IMR-90 (cell line): ENCODE measurements around the gene ACSL1. TPM values are rescaled to one million over a fixed set of nuclear protein-coding genes. Genes with fewer than 3 reads are reported as not detected.

Experiments
- ATAC-seq: fragments of 200-7000 bp; cut with Tn5 transposase; 2 replicates; pipeline ENCODE4 v1.9.1; 2020; ENCODE audit warnings: low read depth, mild to moderate bottlenecking, moderate library complexity
- BruUV-seq: library from RNA; stranded (reverse); fragments of 400-500 nt; replicated peaks from 2 replicates; lab custom pipeline; 2021; lab: Mats Ljungman, UMichigan
- CTCF ChIA-PET: fragments of 300-600 bp; formaldehyde crosslinking; extraction: SDS; loops from one replicate; lab custom pipeline; 2021; ENCODE audit warnings: antibody characterized with exemption; lab: Yijun Ruan, JAX
- POLR2A ChIA-PET: fragments of 300-600 bp; sonication (Branson Sonifier 250); formaldehyde crosslinking; loops from one replicate; lab custom pipeline; 2022; ENCODE audit warnings: antibody characterized with exemption; ENCODE audit not compliant: unreplicated experiment; lab: Charles Lee
- DNase-seq: peaks from one replicate; pipeline ENCODE4 v3.0.0; 2013
- H2AFZ ChIP-seq: replicated peaks from 2 replicates; pipeline ENCODE3; 2013; ENCODE audit warnings: low read length, mild to moderate bottlenecking; ENCODE audit not compliant: poor library complexity
- H2AK5ac ChIP-seq: 2 replicates; pipeline ENCODE4 v1.6.1; 2013; ENCODE audit warnings: low read depth, low read length, inconsistent platforms
- H2AK9ac ChIP-seq: replicated peaks from 2 replicates; pipeline ENCODE3; 2013; ENCODE audit warnings: mild to moderate bottlenecking, low read depth, low read length, moderate library complexity; ENCODE audit not compliant: poor library complexity
- H2BK120ac ChIP-seq: 2 replicates; pipeline ENCODE4 v1.6.1; 2013; ENCODE audit warnings: low read depth, low read length, inconsistent platforms
- H2BK15ac ChIP-seq: 3 replicates; pipeline ENCODE4 v1.6.1; 2013; ENCODE audit warnings: low read depth, low read length, inconsistent platforms
- H2BK20ac ChIP-seq: 2 replicates; pipeline ENCODE4 v1.6.1; 2013; ENCODE audit warnings: low read depth, mild to moderate bottlenecking, inconsistent platforms, low read length, moderate library complexity
- H2BK5ac ChIP-seq: 2 replicates; pipeline ENCODE4 v1.6.1; 2013; ENCODE audit warnings: mild to moderate bottlenecking, low read depth, low read length, inconsistent platforms; ENCODE audit not compliant: poor library complexity, severe bottlenecking
- H3K14ac ChIP-seq: replicated peaks from 2 replicates; pipeline ENCODE4 v1.6.1; 2013; ENCODE audit warnings: low read depth, low read length, inconsistent platforms
- H3K18ac ChIP-seq: 2 replicates; pipeline ENCODE4 v1.6.1; 2013; ENCODE audit warnings: low read depth, low read length, control low read depth
- H3K23ac ChIP-seq: 2 replicates; pipeline ENCODE4 v1.6.1; 2013; ENCODE audit warnings: low read depth, low read length, inconsistent platforms
- H3K27ac ChIP-seq: 2 replicates; pipeline ENCODE4 v1.5.1; 2013; ENCODE audit warnings: mild to moderate bottlenecking, control low read depth, low read length; ENCODE audit not compliant: insufficient read depth
- H3K27me3 ChIP-seq: 2 replicates; pipeline ENCODE4 v1.6.1; 2013; ENCODE audit warnings: low read length; ENCODE audit not compliant: control insufficient read depth, insufficient read depth
- H3K36me3 ChIP-seq: 2 replicates; pipeline ENCODE4 v1.6.1; 2013; ENCODE audit warnings: low read length, mixed read lengths; ENCODE audit not compliant: control insufficient read depth, insufficient read depth
- H3K4ac ChIP-seq: 2 replicates; pipeline ENCODE4 v1.6.1; 2013; ENCODE audit warnings: low read depth, low read length, inconsistent platforms
- H3K4me1 ChIP-seq: 2 replicates; pipeline ENCODE4 v1.6.1; 2013; ENCODE audit warnings: low read length, mixed read lengths; ENCODE audit not compliant: control insufficient read depth, insufficient read depth
- H3K4me2 ChIP-seq: 2 replicates; pipeline ENCODE4 v1.6.1; 2013; ENCODE audit warnings: low read depth, mild to moderate bottlenecking, control low read depth, low read length, moderate library complexity
- H3K4me3 ChIP-seq: 2 replicates; pipeline ENCODE4 v1.5.1; 2013; ENCODE audit warnings: low read depth, mild to moderate bottlenecking, control low read depth, low read length, moderate library complexity; ENCODE audit not compliant: insufficient read depth
- H3K56ac ChIP-seq: 2 replicates; pipeline ENCODE4 v1.6.1; 2013; ENCODE audit warnings: low read length, inconsistent platforms; ENCODE audit not compliant: insufficient read depth; ENCODE audit errors: extremely low read depth
- H3K79me1 ChIP-seq, 2 experiments: 2 replicates each; pipeline ENCODE4 v1.6.1; 2013; ENCODE audit warnings: low read length in 2 of 2, inconsistent platforms in 1 of 2, low read depth in 1 of 2
- H3K9ac ChIP-seq: 2 replicates; pipeline ENCODE4 v1.6.1; 2013; ENCODE audit warnings: low read depth, low read length, control low read depth
- H3K9me1 ChIP-seq: 2 replicates; pipeline ENCODE4 v1.6.1; 2013; ENCODE audit warnings: low read length, inconsistent platforms; ENCODE audit not compliant: insufficient read depth
- H3K9me3 ChIP-seq: 2 replicates; pipeline ENCODE4 v1.6.1; 2013; ENCODE audit warnings: low read length; ENCODE audit not compliant: control insufficient read depth, insufficient read depth
- H4K20me1 ChIP-seq: 2 replicates; pipeline ENCODE4 v1.6.1; 2013; ENCODE audit warnings: low read length, inconsistent platforms; ENCODE audit not compliant: insufficient read depth
- H4K5ac ChIP-seq: 2 replicates; pipeline ENCODE4 v1.6.1; 2013; ENCODE audit warnings: mild to moderate bottlenecking, low read depth, low read length, control low read depth
- H4K8ac ChIP-seq, 2 experiments: 2 replicates each; pipeline ENCODE4 v1.6.1; 2013; ENCODE audit warnings: low read depth in 2 of 2, low read length in 2 of 2, control low read depth in 1 of 2, inconsistent platforms in 1 of 2
- H4K91ac ChIP-seq: 2 replicates; pipeline ENCODE4 v1.6.1; 2013; ENCODE audit warnings: low read depth, low read length, inconsistent platforms; ENCODE audit not compliant: insufficient read depth
- WGBS, 2 experiments: methylation state at CpG; one replicate each; pipeline versions ENCODE4 v1.1.5 to v1.1.7; 2013; ENCODE audit warnings: missing lambda C conversion rate in 2 of 2; ENCODE audit not compliant: insufficient read length in 1 of 2; ENCODE audit errors: extremely low coverage in 2 of 2; 5-methylcytosine and 5-hydroxymethylcytosine counted together
- dilution Hi-C: fragments of 300-500 bp; cut with HindIII; formaldehyde crosslinking; loops from one replicate; pipeline ENCODE4 v1.14.3; 2018; ENCODE audit warnings: low sequenced_read_pairs; ENCODE audit not compliant: unreplicated experiment
- in situ Hi-C: fragments of 300-500 bp; cut with MboI; formaldehyde crosslinking; loops from 3 replicates; pipeline ENCODE4 v1.14.3; 2019; ENCODE audit warnings: low sequenced_read_pairs, inconsistent platforms, mixed read lengths
- intact Hi-C: fragments of 100-400 bp; cut with micrococcal nuclease; formaldehyde crosslinking; loops from 2 replicates; pipeline ENCODE4 v1.10.0; 2022
- polyA plus RNA-seq, 3 experiments: library from polyadenylated mRNA; depleted of rRNA; stranded (reverse); fragments of >200 nt; gene quantifications; 2 replicates each; pipeline ENCODE4 v1.2.3, GENCODE V29; 2012; ENCODE audit warnings: low replicate concordance in 1 of 3
- total RNA-seq: library from RNA; depleted of rRNA; stranded (reverse); fragments of >200 nt; gene quantifications from 2 replicates; pipeline ENCODE4 v1.2.3, GENCODE V29; 2012
- TF ChIP-seq, protein P1 (sequence below): fragments of 150-350 bp; IDR thresholded peaks from 2 replicates; pipeline ENCODE4 v1.6.1; 2016; ENCODE audit warnings: low read depth, mild to moderate bottlenecking, low read length, moderate library complexity, borderline replicate concordance
- TF ChIP-seq, protein P2 (sequence below): conservative IDR thresholded peaks from 2 replicates; pipeline ENCODE4 v1.5.1; 2012; ENCODE audit warnings: mild to moderate bottlenecking, low read depth, low read length, improper control_type of control experiment

ACSL1 gene
- total and polyA plus RNA-seq, 2 of the 4 experiments (the other 2 are of a cell fraction) = 14.4 to 26.0 TPM

GRCh38 chr4:184807797-184808712, 17.7 kb downstream of the ACSL1 start (continued):
- TF ChIP-seq, protein P1, sequence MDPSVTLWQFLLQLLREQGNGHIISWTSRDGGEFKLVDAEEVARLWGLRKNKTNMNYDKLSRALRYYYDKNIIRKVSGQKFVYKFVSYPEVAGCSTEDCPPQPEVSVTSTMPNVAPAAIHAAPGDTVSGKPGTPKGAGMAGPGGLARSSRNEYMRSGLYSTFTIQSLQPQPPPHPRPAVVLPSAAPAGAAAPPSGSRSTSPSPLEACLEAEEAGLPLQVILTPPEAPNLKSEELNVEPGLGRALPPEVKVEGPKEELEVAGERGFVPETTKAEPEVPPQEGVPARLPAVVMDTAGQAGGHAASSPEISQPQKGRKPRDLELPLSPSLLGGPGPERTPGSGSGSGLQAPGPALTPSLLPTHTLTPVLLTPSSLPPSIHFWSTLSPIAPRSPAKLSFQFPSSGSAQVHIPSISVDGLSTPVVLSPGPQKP = no peak

DNA sequence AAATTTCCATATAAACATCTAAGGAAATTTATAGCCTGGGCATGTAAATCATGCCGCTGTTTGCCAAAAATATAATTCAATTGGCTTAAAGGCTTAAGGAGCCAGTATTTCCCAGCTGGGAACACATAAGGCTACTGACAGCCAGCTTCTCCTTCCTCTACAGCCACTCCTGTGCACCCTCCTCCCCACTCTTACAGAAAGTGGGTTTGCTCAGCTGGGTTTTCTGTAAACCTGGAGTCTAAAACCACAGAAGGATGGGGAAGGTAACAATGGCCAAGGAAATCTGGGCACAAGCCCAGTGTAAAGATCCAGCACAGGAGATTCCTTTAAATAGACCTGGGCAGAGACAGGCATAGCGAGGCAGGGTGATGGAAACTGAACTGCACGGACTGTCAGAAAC, 18.5 kb downstream of the ACSL1 start:
- POLR2A ChIA-PET = no interaction called here
- no peak overlapping the region for H4K5ac ChIP-seq
- TF ChIP-seq, protein P2, sequence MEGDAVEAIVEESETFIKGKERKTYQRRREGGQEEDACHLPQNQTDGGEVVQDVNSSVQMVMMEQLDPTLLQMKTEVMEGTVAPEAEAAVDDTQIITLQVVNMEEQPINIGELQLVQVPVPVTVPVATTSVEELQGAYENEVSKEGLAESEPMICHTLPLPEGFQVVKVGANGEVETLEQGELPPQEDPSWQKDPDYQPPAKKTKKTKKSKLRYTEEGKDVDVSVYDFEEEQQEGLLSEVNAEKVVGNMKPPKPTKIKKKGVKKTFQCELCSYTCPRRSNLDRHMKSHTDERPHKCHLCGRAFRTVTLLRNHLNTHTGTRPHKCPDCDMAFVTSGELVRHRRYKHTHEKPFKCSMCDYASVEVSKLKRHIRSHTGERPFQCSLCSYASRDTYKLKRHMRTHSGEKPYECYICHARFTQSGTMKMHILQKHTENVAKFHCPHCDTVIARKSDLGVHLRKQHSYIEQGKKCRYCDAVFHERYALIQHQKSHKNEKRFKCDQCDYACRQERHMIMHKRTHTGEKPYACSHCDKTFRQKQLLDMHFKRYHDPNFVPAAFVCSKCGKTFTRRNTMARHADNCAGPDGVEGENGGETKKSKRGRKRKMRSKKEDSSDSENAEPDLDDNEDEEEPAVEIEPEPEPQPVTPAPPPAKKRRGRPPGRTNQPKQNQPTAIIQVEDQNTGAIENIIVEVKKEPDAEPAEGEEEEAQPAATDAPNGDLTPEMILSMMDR = no peak
- H3K79me1 ChIP-seq = peaks cover 15 to 24% of the 10 kb centered on the region in 2 experiments; a peak in 3 of 4 replicates
- no peak overlapping the region for H3K56ac ChIP-seq
- no TSS peak for BruUV-seq
- dilution Hi-C loops = no loop called here
- no peak overlapping the region for H2BK20ac ChIP-seq
- H3K4me3 ChIP-seq = no peak overlapping the region
- H3K9me1 ChIP-seq = no peaks in the 10 kb centered on the region; the same call in 1 of the 2 replicates
- no peak overlapping the region for H3K4ac ChIP-seq
- H2BK120ac ChIP-seq = no peak overlapping the region
- no CpG with 5 or more reads among the region's 3 CpGs for WGBS, 2 experiments
- H3K14ac ChIP-seq = no peak overlapping the region
- H3K9ac ChIP-seq = no peak overlapping the region
- no peak overlapping the region for H3K23ac ChIP-seq
- peaks cover 3% of the 10 kb centered on the region; the same call in 1 of the 2 replicates for H3K4me1 ChIP-seq
- ATAC-seq (no peak), DNase-seq (no peak)
- no peak overlapping the region for H4K8ac ChIP-seq
- intact Hi-C loops = no loop called here
- no peak overlapping the region for H3K4me2 ChIP-seq
- no peak overlapping the region for H4K91ac ChIP-seq
- in situ Hi-C loops = no loop called here
- no peak overlapping the region for H3K27ac ChIP-seq
- no peak overlapping the region for H2AK9ac ChIP-seq
- H3K36me3 ChIP-seq = peaks cover 1% of the 10 kb centered on the region; the same call in 1 of the 2 replicates
- peaks cover 27% of the 10 kb centered on the region for H4K20me1 ChIP-seq
- H3K9me3 ChIP-seq = no peaks in the 10 kb centered on the region
- H2AFZ ChIP-seq = no peak overlapping the region
- H2AK5ac ChIP-seq = no peak overlapping the region
- no peak overlapping the region for H2BK15ac ChIP-seq
- H2BK5ac ChIP-seq = no peak overlapping the region
- CTCF ChIA-PET = no interaction called here
- no peak overlapping the region for H3K18ac ChIP-seq
- H3K27me3 ChIP-seq = 0 out of 2 replicates have a peak, but pooled peaks cover 1% of the 10 kb centered on the region
